H9 (cell line): Measurements from ENCODE around the gene TMEM181. TPM values are rescaled to one million over a fixed set of nuclear protein-coding genes. Genes with fewer than 3 reads are reported as not detected.
"Not testable (repeated sequence)": the region's sequence is repeated elsewhere in the genome, so short reads cannot be mapped to it uniquely, and the experiment has no call there.

Source experiments
- DNase-seq: peaks from one replicate; pipeline ENCODE4 v3.0.0-alpha.2; 2017
- H2AFZ ChIP-seq: one replicate; pipeline ENCODE4 v1.6.1; 2013; ENCODE audit warnings: mild to moderate bottlenecking, low read length, control low read depth, moderate library complexity
- H2AK5ac ChIP-seq: 2 replicates; pipeline ENCODE4 v1.6.1; 2013; ENCODE audit warnings: low read length, control low read depth, mixed read lengths; ENCODE audit not compliant: insufficient read length
- H2BK120ac ChIP-seq: one replicate; pipeline ENCODE4 v1.6.1; 2013; ENCODE audit warnings: low read depth, mild to moderate bottlenecking, low read length, control low read depth, inconsistent platforms; ENCODE audit not compliant: poor library complexity, severe bottlenecking
- H2BK12ac ChIP-seq: 2 replicates; pipeline ENCODE4 v1.6.1; 2013; ENCODE audit warnings: low read length, control low read depth, mixed read lengths, low read depth; ENCODE audit not compliant: insufficient read length
- H2BK15ac ChIP-seq: 2 replicates; pipeline ENCODE4 v1.6.1; 2013; ENCODE audit warnings: low read depth, low read length, control low read depth
- H2BK20ac ChIP-seq: one replicate; pipeline ENCODE4 v1.6.1; 2013; ENCODE audit warnings: low read depth, mild to moderate bottlenecking, low read length, control low read depth, inconsistent platforms; ENCODE audit not compliant: poor library complexity, severe bottlenecking
- H2BK5ac ChIP-seq: 2 replicates; pipeline ENCODE4 v1.6.1; 2013; ENCODE audit warnings: low read length, control low read depth, mixed read lengths; ENCODE audit not compliant: insufficient read length
- H3K14ac ChIP-seq: 2 replicates; pipeline ENCODE4 v1.6.1; 2013; ENCODE audit warnings: low read length, control low read depth; ENCODE audit not compliant: insufficient read depth
- H3K18ac ChIP-seq: 2 replicates; pipeline ENCODE4 v1.6.1; 2013; ENCODE audit warnings: low read depth, mild to moderate bottlenecking, mixed read lengths, low read length, control low read depth; ENCODE audit not compliant: insufficient read length
- H3K23ac ChIP-seq: 2 replicates; pipeline ENCODE4 v1.6.1; 2013; ENCODE audit warnings: low read length, control low read depth, mixed read lengths, low read depth; ENCODE audit not compliant: insufficient read length
- H3K23me2 ChIP-seq: 2 replicates; pipeline ENCODE4 v1.6.1; 2013; ENCODE audit warnings: low read depth, mild to moderate bottlenecking, mixed read lengths, low read length, control low read depth; ENCODE audit not compliant: insufficient read length, poor library complexity, severe bottlenecking
- H3K27ac ChIP-seq: 2 replicates; pipeline ENCODE4 v1.5.1; 2013; ENCODE audit warnings: low read length, control low read depth, mixed read lengths, low read depth; ENCODE audit not compliant: insufficient read length
- H3K27me3 ChIP-seq: 2 replicates; pipeline ENCODE4 v1.6.1; 2013; ENCODE audit warnings: low read length, control low read depth, inconsistent platforms; ENCODE audit not compliant: insufficient read depth
- H3K4ac ChIP-seq: 2 replicates; pipeline ENCODE4 v1.6.1; 2013; ENCODE audit warnings: low read depth, mild to moderate bottlenecking, control low read depth, inconsistent platforms, low read length, moderate library complexity
- H3K4me1 ChIP-seq: 2 replicates; pipeline ENCODE4 v1.6.1; 2013; ENCODE audit warnings: low read length, control low read depth, inconsistent platforms; ENCODE audit not compliant: insufficient read depth
- H3K4me2 ChIP-seq: 2 replicates; pipeline ENCODE4 v1.6.1; 2013; ENCODE audit warnings: low read length, control low read depth, mixed read lengths; ENCODE audit not compliant: insufficient read length, insufficient read depth
- H3K56ac ChIP-seq: 2 replicates; pipeline ENCODE4 v1.6.1; 2013; ENCODE audit warnings: low read depth, mild to moderate bottlenecking, mixed read lengths, low read length, control low read depth; ENCODE audit not compliant: insufficient read length
- H3K79me1 ChIP-seq: 2 replicates; pipeline ENCODE4 v1.6.1; 2013; ENCODE audit warnings: low read depth, mild to moderate bottlenecking, moderate library complexity, low read length, control low read depth, inconsistent platforms; ENCODE audit not compliant: insufficient read depth, poor library complexity, severe bottlenecking
- H3K79me2 ChIP-seq: 2 replicates; pipeline ENCODE4 v1.6.1; 2013; ENCODE audit warnings: low read length, control low read depth, inconsistent platforms; ENCODE audit not compliant: insufficient read depth
- H3K9ac ChIP-seq: 2 replicates; pipeline ENCODE4 v1.6.1; 2013; ENCODE audit warnings: low read length, control low read depth, mixed read lengths; ENCODE audit not compliant: insufficient read length; ENCODE audit errors: extremely low read depth
- H3K9me3 ChIP-seq: one replicate; pipeline ENCODE4 v1.6.1; 2013; ENCODE audit warnings: low read depth, low read length, inconsistent platforms; ENCODE audit not compliant: control insufficient read depth
- H3T11ph ChIP-seq: one replicate; pipeline ENCODE4 v1.6.1; 2013; ENCODE audit warnings: mild to moderate bottlenecking, low read length, control low read depth, inconsistent platforms
- H4K20me1 ChIP-seq: one replicate; pipeline ENCODE4 v1.6.1; 2013; ENCODE audit not compliant: control insufficient read depth, insufficient read length, insufficient read depth
- H4K5ac ChIP-seq: 2 replicates; pipeline ENCODE4 v1.6.1; 2013; ENCODE audit warnings: low read depth, mild to moderate bottlenecking, mixed read lengths, low read length, control low read depth; ENCODE audit not compliant: insufficient read length
- H4K8ac ChIP-seq: replicated peaks from 2 replicates; pipeline ENCODE4 v1.6.1; 2013; ENCODE audit warnings: low read length, control low read depth, mixed read lengths, low read depth; ENCODE audit not compliant: insufficient read length
- H4K91ac ChIP-seq: 2 replicates; pipeline ENCODE4 v1.6.1; 2013; ENCODE audit warnings: low read depth, mild to moderate bottlenecking, moderate library complexity, mixed read lengths, low read length, control low read depth; ENCODE audit not compliant: insufficient read length
- H3K27ac Mint-ChIP-seq, 3 experiments: 2 replicates in 2 of 3; 3 replicates in 1 of 3; pipeline ENCODE4 v1.8.0; 2020 to 2021; ENCODE audit warnings: mixed read lengths in 3 of 3, mild to moderate bottlenecking in 1 of 3, moderate library complexity in 1 of 3
- H3K27me3 Mint-ChIP-seq: 2 replicates; pipeline ENCODE4 v1.8.0; 2021; ENCODE audit warnings: low read depth, mild to moderate bottlenecking, moderate library complexity, mixed read lengths
- H3K36me3 Mint-ChIP-seq, 3 experiments: 2 replicates in 2 of 3; 3 replicates in 1 of 3; pipeline ENCODE4 v1.8.0; 2020 to 2021; ENCODE audit warnings: low read depth in 3 of 3, mixed read lengths in 3 of 3; ENCODE audit not compliant: insufficient read depth in 1 of 3
- H3K4me1 Mint-ChIP-seq, 2 experiments: 2 replicates each; pipeline ENCODE4 v1.8.0; 2020; ENCODE audit warnings: mixed read lengths in 2 of 2
- H3K4me3 Mint-ChIP-seq, 2 experiments: 2 replicates in 1 of 2; 3 replicates in 1 of 2; pipeline ENCODE4 v1.8.0; 2020 to 2021; ENCODE audit warnings: mild to moderate bottlenecking in 2 of 2, mixed read lengths in 2 of 2, moderate library complexity in 1 of 2
- H3K9me3 Mint-ChIP-seq, 2 experiments: 2 replicates in 1 of 2; 3 replicates in 1 of 2; pipeline ENCODE4 v1.8.0; 2020; ENCODE audit warnings: mild to moderate bottlenecking in 2 of 2, mixed read lengths in 2 of 2, moderate library complexity in 1 of 2
- WGBS: extraction: QIAGEN DNeasy Blood & Tissue Kit; methylation state at CpG from one replicate; pipeline ENCODE4 v1.1.7; 2013; ENCODE audit warnings: missing lambda C conversion rate, low lambda C conversion rate, mixed read lengths; ENCODE audit not compliant: insufficient read length; ENCODE audit errors: extremely low coverage; 5-methylcytosine and 5-hydroxymethylcytosine counted together
- total RNA-seq: library from RNA; stranded (reverse); gene quantifications from 2 replicates; pipeline ENCODE4 v1.2.1, GENCODE V29; 2021
- TF ChIP-seq, protein P1 (sequence below): fragments of 200-600 bp; sonication (generic); conservative IDR thresholded peaks from 3 replicates; pipeline ENCODE4 v1.8.0; 2021; ENCODE audit warnings: antibody characterized with exemption, mild to moderate bottlenecking

TMEM181 gene
- total RNA-seq, 1 experiment from 2014 or later = 24.4 TPM

DNA sequence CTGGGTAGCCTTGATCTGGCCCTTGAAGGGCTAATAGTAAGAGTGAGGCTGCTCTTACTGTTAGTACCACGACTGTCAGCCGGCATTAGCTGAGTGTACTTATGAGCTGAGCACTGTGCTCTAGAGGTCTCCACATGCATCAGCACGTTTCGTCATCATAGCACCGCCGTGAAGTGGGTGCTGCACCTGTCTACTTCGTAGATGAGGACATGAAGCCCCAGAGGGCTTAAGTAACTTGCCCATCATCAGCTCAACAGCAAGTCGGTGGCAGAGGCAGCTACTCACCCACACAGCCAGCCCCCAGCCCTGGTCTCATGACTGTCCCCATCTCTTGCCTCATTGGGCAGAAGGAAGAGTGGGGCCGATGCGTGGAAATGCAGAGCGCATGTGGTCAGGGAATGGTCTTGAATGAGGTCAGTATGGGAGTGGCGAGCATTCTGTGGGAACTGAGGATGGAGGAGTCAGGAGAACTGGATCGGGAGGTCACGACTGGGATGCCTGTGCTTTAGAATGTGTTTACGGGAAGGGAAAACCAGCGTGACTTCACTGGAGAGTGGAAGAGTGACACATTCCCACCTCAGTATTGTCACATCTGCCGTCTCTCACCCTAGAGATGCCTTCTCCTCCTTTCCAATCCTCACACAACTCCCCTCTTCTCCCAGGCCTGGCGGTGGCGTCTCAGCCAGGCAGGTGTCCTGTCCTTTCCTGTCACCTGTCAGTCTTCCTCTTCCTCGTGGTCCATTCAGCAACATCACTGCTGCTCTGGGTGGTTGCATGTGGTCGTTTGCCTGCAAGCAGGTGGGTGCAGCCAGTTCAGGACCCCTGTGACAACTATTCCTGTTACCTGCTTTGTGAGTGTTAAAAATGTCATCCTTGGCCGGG lies 95.9 kb downstream of the TMEM181 start:
- no peak overlapping the region for H3T11ph ChIP-seq
- H3K4ac ChIP-seq = no peak overlapping the region
- H3K9ac ChIP-seq = no peak overlapping the region
- no peak overlapping the region for H2AK5ac ChIP-seq
- H2AFZ ChIP-seq = no peak overlapping the region
- H3K27me3 ChIP-seq = no peaks in the 10 kb centered on the region
- no peaks in the 10 kb centered on the region for H3K79me2 ChIP-seq
- peaks cover 2% of the 10 kb centered on the region for H4K20me1 ChIP-seq
- Mint-ChIP-seq H3K27me3 (peaks cover 3% of the 10 kb centered on the region), H3K27ac (peak overlapping the region in 1 of 3 experiments; percentile 22; a peak in 2 of 7 replicates), H3K4me3 (no peak overlapping the region), H3K9me3 (no peaks in the 10 kb centered on the region), H3K36me3 (no peaks in the 10 kb centered on the region), H3K4me1 (peaks cover 32 to 33% of the 10 kb centered on the region in 2 experiments)
- H3K14ac ChIP-seq = no peak overlapping the region
- no peak overlapping the region for H3K4me2 ChIP-seq
- no peak overlapping the region for H3K27ac ChIP-seq
- no peak overlapping the region for H2BK12ac ChIP-seq
- no peaks in the 10 kb centered on the region for H3K4me1 ChIP-seq
- H3K79me1 ChIP-seq = no peaks in the 10 kb centered on the region
- H2BK15ac ChIP-seq = no peak overlapping the region
- DNase-seq = no peak
- WGBS = no CpG with 5 or more reads among the region's 22 CpGs
- no peak overlapping the region for H4K5ac ChIP-seq
- no peaks in the 10 kb centered on the region for H3K9me3 ChIP-seq
- H4K8ac ChIP-seq = no peak overlapping the region
- no peak overlapping the region for H2BK120ac ChIP-seq
- H4K91ac ChIP-seq = no peak overlapping the region
- H3K23me2 ChIP-seq = no peaks in the 10 kb centered on the region
- H3K23ac ChIP-seq = no peak overlapping the region
- no peak overlapping the region for H3K56ac ChIP-seq
- no peak overlapping the region for H2BK20ac ChIP-seq
- TF ChIP-seq, protein P1, sequence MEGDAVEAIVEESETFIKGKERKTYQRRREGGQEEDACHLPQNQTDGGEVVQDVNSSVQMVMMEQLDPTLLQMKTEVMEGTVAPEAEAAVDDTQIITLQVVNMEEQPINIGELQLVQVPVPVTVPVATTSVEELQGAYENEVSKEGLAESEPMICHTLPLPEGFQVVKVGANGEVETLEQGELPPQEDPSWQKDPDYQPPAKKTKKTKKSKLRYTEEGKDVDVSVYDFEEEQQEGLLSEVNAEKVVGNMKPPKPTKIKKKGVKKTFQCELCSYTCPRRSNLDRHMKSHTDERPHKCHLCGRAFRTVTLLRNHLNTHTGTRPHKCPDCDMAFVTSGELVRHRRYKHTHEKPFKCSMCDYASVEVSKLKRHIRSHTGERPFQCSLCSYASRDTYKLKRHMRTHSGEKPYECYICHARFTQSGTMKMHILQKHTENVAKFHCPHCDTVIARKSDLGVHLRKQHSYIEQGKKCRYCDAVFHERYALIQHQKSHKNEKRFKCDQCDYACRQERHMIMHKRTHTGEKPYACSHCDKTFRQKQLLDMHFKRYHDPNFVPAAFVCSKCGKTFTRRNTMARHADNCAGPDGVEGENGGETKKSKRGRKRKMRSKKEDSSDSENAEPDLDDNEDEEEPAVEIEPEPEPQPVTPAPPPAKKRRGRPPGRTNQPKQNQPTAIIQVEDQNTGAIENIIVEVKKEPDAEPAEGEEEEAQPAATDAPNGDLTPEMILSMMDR = no peak
- no peak overlapping the region for H2BK5ac ChIP-seq
- no peak overlapping the region for H3K18ac ChIP-seq

DNA sequence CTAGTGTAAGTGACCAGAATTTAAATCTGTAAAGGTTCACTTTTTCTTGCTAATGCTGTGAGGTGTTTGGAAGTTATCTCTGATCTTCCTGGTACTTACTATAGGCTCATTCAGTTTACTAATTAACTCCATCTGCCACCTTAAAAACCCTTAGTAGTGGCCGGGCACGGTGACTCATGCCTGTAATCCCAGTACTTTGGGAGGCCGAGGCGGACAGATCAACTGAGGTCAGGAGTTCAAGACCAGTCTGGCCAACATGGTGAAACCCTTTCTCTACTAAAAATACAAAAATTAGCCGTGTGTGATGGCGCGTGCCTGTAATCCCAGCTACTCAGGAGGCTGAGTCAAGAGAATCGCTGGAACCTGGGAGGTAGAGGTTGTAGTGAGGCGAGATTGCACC lies 97.1 kb downstream of the TMEM181 start:
- not testable (repeated sequence) for H3K4me3 Mint-ChIP-seq, H3K27ac ChIP-seq, H2AK5ac ChIP-seq, H3K27ac Mint-ChIP-seq, H2BK20ac ChIP-seq, H4K20me1 ChIP-seq, H2BK120ac ChIP-seq, H3K56ac ChIP-seq, H3K27me3 Mint-ChIP-seq, H3K36me3 Mint-ChIP-seq, H3K18ac ChIP-seq, H3K4me1 ChIP-seq, H3K9ac ChIP-seq, H2BK12ac ChIP-seq, H4K91ac ChIP-seq, H4K5ac ChIP-seq, H3K79me2 ChIP-seq, H2BK5ac ChIP-seq, H3K4ac ChIP-seq, H3K79me1 ChIP-seq, H2AFZ ChIP-seq, H3K14ac ChIP-seq, H3K4me2 ChIP-seq, H3T11ph ChIP-seq, H3K23ac ChIP-seq, DNase-seq, H3K23me2 ChIP-seq, H2BK15ac ChIP-seq, H4K8ac ChIP-seq, H3K9me3 ChIP-seq, H3K27me3 ChIP-seq, H3K9me3 Mint-ChIP-seq
- peaks cover 32 to 33% of the 10 kb centered on the region in 2 experiments for H3K4me1 Mint-ChIP-seq
- WGBS = no CpG with 5 or more reads among the region's 9 CpGs
